Panc1 (cell line): ENCODE measurements around the gene GNAQ. TPM values are rescaled to one million over a fixed set of nuclear protein-coding genes. Genes with fewer than 3 reads are reported as not detected.

Source experiments
- ATAC-seq: fragments of 200-7000 bp; cut with Tn5 transposase; 2 replicates; pipeline ENCODE4 v1.9.1; 2020; ENCODE audit warnings: mild to moderate bottlenecking, moderate library complexity
- BruUV-seq: library from RNA; stranded (reverse); fragments of 400-500 nt; replicated peaks from 2 replicates; lab custom pipeline; 2021; lab: Mats Ljungman, UMichigan
- CTCF ChIA-PET: fragments of 300-600 bp; sonication (Branson Sonifier 250); formaldehyde crosslinking; loops from one replicate; lab custom pipeline; 2022; ENCODE audit warnings: antibody characterized with exemption; lab: Charles Lee
- POLR2A ChIA-PET: fragments of 300-600 bp; sonication (Branson Sonifier 250); formaldehyde crosslinking; loops from one replicate; lab custom pipeline; 2022; ENCODE audit warnings: antibody characterized with exemption; lab: Charles Lee
- DNase-seq: peaks from one replicate; pipeline ENCODE4 v3.0.0-alpha.2; 2010; ENCODE audit warnings: low read depth, low spot score
- H3K27ac ChIP-seq: 2 replicates; pipeline ENCODE4 v1.5.1; 2011; ENCODE audit warnings: mild to moderate bottlenecking, low read length, inconsistent platforms
- H3K27me3 ChIP-seq: fragments of 200-500 bp; sonication (Bioruptor generic); 2 replicates; pipeline ENCODE4 v1.6.0; 2014; ENCODE audit warnings: low read length, inconsistent platforms; ENCODE audit not compliant: control insufficient read depth, insufficient read depth
- H3K36me3 ChIP-seq: fragments of 200-500 bp; sonication (Bioruptor generic); 2 replicates; pipeline ENCODE4 v1.5.1; 2014; ENCODE audit warnings: inconsistent platforms, mild to moderate bottlenecking, low read length, moderate library complexity; ENCODE audit not compliant: control insufficient read depth, insufficient read depth
- H3K4me1 ChIP-seq: 2 replicates; pipeline ENCODE4 v1.5.1; 2011; ENCODE audit warnings: inconsistent platforms, mild to moderate bottlenecking, low read length, moderate library complexity; ENCODE audit not compliant: control insufficient read depth, insufficient read depth
- H3K4me3 ChIP-seq, 2 experiments: 2 replicates each; pipeline ENCODE4 v1.5.1; 2011 to 2012; ENCODE audit warnings: low read depth in 2 of 2, low read length in 2 of 2, mild to moderate bottlenecking in 2 of 2, inconsistent platforms in 1 of 2, moderate library complexity in 1 of 2
- H3K9me3 ChIP-seq: fragments of 200-500 bp; sonication (Bioruptor generic); 2 replicates; pipeline ENCODE4 v1.5.1; 2014; ENCODE audit warnings: low read depth, mild to moderate bottlenecking, inconsistent platforms, low read length, moderate library complexity; ENCODE audit not compliant: control insufficient read depth, insufficient read depth
- CTCF ChIP-seq: fragments of 450-650 bp; IDR thresholded peaks from 2 replicates; pipeline ENCODE4 v1.5.1; 2017; ENCODE audit warnings: mild to moderate bottlenecking
- POLR2AphosphoS5 ChIP-seq: IDR thresholded peaks from 2 replicates; pipeline ENCODE4 v1.6.1; 2012; ENCODE audit warnings: mild to moderate bottlenecking, low read depth, low read length, moderate library complexity
- SIN3A ChIP-seq: IDR thresholded peaks from 2 replicates; pipeline ENCODE4 v1.6.1; 2012; ENCODE audit warnings: low read depth, mild to moderate bottlenecking, low read length, moderate library complexity, borderline replicate concordance; ENCODE audit not compliant: insufficient read depth
- TCF7L2 ChIP-seq: IDR thresholded peaks from 2 replicates; pipeline ENCODE4 v1.6.1; 2011; ENCODE audit warnings: mild to moderate bottlenecking, low read depth, low read length, inconsistent platforms
- in situ Hi-C: cut with HindIII; loops from 2 replicates; pipeline ENCODE4 v1.10.0; 2016; ENCODE audit warnings: low sequenced_read_pairs, low pct_unique_long_range_greater_than_20kb
- intact Hi-C: fragments of 100-400 bp; cut with micrococcal nuclease; formaldehyde crosslinking; loops from one replicate; pipeline ENCODE4 v1.10.0; 2022; ENCODE audit not compliant: unreplicated experiment
- total RNA-seq: library from RNA; stranded (reverse); gene quantifications from one replicate; pipeline ENCODE4 v1.2.1, GENCODE V29; 2021; ENCODE audit not compliant: unreplicated experiment
- TF ChIP-seq, protein P1 (sequence below), 2 experiments: IDR thresholded peaks; 2 replicates each; pipeline ENCODE4 v1.6.1; 2011 to 2012; ENCODE audit warnings: low read depth in 2 of 2, control low read depth in 1 of 2, low read length in 1 of 2, mild to moderate bottlenecking in 1 of 2, moderate library complexity in 1 of 2; ENCODE audit not compliant: insufficient read depth in 1 of 2

Gene GNAQ
- total RNA-seq, 1 experiment from 2014 or later, result 34.5 TPM

DNA sequence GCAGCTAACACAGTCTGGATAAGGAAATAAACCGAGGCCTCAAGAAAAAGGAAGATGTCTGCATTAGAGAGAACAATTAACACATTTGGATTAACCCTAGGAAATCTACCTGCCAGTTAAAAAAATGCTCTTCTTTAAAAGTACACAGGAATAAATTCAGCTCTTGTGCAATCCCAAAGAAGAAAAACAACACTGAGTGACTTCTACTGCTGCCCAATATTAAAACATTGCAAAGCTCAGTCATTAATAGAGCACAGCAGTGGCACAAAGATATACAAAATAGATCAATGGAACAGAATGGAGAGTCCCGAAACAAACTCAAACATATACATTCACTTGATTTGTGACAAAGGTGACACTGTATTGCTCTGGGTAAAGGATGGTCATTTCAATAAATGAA, 119.7 kb downstream of the GNAQ start:
- ATAC-seq, result no peak
- Histone ChIP-seq H3K36me3 (no peaks in the 10 kb centered on the region), H3K4me1 (peaks cover 4% of the 10 kb centered on the region; the same call in 1 of the 2 replicates), H3K9me3 (no peaks in the 10 kb centered on the region), H3K27me3 (no peaks in the 10 kb centered on the region), H3K27ac (no peak overlapping the region), H3K4me3 (no peak overlapping the region)
- TF ChIP-seq CTCF, result no peak
- no peak for TF ChIP-seq POLR2AphosphoS5
- TF ChIP-seq, protein P1, sequence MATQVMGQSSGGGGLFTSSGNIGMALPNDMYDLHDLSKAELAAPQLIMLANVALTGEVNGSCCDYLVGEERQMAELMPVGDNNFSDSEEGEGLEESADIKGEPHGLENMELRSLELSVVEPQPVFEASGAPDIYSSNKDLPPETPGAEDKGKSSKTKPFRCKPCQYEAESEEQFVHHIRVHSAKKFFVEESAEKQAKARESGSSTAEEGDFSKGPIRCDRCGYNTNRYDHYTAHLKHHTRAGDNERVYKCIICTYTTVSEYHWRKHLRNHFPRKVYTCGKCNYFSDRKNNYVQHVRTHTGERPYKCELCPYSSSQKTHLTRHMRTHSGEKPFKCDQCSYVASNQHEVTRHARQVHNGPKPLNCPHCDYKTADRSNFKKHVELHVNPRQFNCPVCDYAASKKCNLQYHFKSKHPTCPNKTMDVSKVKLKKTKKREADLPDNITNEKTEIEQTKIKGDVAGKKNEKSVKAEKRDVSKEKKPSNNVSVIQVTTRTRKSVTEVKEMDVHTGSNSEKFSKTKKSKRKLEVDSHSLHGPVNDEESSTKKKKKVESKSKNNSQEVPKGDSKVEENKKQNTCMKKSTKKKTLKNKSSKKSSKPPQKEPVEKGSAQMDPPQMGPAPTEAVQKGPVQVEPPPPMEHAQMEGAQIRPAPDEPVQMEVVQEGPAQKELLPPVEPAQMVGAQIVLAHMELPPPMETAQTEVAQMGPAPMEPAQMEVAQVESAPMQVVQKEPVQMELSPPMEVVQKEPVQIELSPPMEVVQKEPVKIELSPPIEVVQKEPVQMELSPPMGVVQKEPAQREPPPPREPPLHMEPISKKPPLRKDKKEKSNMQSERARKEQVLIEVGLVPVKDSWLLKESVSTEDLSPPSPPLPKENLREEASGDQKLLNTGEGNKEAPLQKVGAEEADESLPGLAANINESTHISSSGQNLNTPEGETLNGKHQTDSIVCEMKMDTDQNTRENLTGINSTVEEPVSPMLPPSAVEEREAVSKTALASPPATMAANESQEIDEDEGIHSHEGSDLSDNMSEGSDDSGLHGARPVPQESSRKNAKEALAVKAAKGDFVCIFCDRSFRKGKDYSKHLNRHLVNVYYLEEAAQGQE (IDR thresholded peaks at IDR 0.05; ENCODE audit: insufficient read depth in 1 of 2, low read depth in 2 of 2, low read length in 1 of 2), result no peak
- no peak for TF ChIP-seq SIN3A
- TF ChIP-seq TCF7L2, result no peak
- ChIA-PET CTCF (no interaction called here), POLR2A (no interaction called here)
- in situ Hi-C loops (no loop called here), intact Hi-C loops (no loop called here)
- BruUV-seq, result no TSS peak
- DNase-seq, result no peak

DNA sequence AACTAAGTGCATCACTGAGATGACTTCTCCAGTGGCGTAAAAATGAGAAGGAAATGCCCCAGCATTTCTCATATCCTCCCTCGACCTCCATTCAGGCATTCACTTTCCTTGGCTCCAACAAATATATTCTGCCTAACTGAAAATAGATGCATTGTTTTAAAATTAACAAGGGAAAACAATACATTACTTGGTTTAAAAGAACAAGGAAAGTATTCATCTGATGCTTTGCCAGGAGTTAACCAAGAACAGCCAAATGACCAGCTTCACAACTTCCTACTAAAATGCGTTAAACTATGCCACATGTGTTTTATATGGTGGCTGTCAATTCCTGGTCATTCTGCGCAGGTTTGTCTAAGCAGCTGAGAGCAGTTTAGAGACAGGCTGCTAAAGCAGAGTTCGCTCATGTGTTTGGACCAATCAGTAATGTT, 121.4 kb downstream of the GNAQ start:
- Histone ChIP-seq H3K4me3 (no peak overlapping the region), H3K4me1 (peaks cover 4% of the 10 kb centered on the region; the same call in 1 of the 2 replicates), H3K9me3 (no peaks in the 10 kb centered on the region), H3K27me3 (no peaks in the 10 kb centered on the region), H3K36me3 (no peaks in the 10 kb centered on the region), H3K27ac (no peak overlapping the region)
- no TSS peak for BruUV-seq
- ChIA-PET CTCF (no interaction called here), POLR2A (no interaction called here)
- in situ Hi-C loops, result no loop called here
- ATAC-seq (no peak), DNase-seq (no peak)
- intact Hi-C loops, result no loop called here
- no peak for TF ChIP-seq CTCF
- TF ChIP-seq, protein P1 (IDR thresholded peaks at IDR 0.05; ENCODE audit: insufficient read depth in 1 of 2, low read depth in 2 of 2, low read length in 1 of 2), result no peak
- TF ChIP-seq SIN3A, result no peak
- TF ChIP-seq POLR2AphosphoS5, result no peak
- no peak for TF ChIP-seq TCF7L2
